GM21390 (cell line): ENCODE results near the gene STRA8.
A peak's percentile ranks its signal among the peaks of the same experiment; 100 is the strongest.

Experiments used
- ATAC-seq: cut with Tn5 transposase; IDR thresholded peaks from one replicate; pipeline ENCODE4 v1.9.1; 2021; ENCODE audit not compliant: unreplicated experiment

STRA8 gene

DNA sequence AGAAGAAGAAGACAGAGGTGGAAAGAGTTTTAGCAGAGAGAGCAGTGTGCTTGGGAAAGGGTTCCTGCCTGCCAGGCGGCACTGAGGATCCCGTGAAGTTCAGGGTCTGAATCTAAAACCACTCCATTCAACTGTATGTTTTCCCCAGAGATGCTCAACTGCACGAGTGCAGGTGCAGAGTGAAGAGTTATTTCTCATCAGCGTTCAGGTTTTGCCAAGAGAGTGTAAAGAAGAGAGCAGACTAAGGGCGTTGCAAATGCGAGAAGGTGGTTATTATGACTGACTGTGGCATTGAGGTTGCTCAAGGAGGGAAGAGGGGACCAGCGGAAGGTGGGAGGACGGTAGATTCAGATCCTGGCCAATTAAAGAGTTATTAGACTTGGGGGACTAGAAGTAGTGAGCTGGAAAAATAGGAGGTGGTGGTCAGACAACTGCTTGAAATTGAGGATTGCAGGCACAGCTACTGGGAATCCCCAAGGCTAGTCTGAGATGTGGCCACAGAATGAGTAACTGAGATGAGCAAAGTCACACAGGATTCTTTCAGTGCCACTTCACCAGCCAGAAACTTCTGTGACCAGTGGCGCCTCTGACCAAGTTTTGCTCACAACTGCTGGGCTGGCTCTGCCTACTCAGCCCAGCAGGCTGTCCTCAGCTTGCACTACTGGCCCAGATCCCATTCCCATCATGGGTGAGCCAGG lies 29.1 kb downstream of the STRA8 start:
- ATAC-seq, result no peak

DNA sequence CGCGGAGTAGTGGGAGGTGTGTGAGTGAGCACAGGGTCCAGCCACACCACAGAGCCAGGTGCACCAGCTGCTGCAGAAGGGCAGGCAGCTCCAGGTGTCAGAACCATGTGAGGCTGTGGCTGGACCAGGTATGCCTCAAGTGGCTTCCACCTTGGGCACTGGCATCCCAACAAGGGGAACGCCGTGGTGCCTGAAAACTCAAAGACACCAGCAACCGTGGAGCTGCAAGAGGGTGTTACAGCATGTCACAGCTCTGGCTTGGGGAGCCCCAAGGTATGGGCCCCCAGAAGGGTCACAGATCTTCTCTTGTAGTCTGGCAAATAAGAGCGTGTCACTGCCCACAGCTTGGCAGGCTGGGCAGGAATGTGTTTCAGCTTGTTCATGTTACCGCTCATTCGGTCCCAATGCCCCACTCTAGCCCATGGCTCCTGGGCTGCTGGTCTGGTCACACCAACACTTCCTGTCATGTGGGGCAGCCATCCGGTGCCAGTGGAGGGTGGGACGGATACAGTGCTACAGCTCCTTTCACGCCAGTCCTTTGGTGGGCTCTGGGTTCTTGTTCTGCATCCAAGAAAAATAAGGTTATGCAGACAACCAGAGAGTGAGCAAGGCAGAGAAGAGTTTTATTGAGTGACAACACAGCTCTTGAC lies 29.8 kb downstream of the STRA8 start:
- ATAC-seq, result no peak

DNA sequence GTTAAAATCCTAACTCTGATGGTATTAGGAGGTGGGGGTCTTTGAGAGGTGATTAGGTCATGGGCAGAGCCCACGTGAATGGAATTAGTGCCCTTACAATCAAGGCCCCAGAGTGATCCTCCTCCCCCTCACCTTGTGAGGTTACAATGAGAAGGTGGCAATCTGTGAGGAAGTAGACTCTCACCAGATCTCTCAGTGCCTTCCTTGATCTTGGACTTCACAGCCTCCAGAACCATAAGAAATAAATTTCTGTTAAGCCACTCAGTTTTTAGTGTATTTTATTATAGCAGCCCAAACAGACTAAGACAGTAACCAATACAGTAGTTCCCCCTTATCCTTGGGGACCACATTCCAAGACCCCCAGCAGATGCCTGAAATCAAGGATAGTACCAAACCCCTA lies 32.0 kb downstream of the STRA8 start:
- ATAC-seq, result no peak

DNA sequence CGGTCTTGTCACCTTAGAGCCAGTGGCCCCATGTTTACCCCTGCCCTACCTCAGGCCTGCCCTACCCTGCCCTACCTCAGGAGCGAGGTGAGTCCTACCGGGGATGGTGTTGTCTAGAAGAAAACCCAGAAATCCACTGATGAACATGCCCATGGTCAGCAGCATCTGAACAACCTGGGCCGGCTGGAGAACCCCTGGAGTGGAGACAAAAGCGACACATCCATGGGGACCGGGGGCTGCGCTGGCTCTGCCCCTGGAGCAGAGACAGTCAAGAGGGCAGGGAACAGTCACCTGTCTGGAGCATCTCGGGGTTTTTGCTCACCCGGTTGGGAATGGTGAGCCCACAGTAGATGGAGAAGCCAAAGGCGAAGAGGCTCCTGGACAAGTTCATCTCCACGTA lies 36.3 kb downstream of the STRA8 start:
- no peak for ATAC-seq

DNA sequence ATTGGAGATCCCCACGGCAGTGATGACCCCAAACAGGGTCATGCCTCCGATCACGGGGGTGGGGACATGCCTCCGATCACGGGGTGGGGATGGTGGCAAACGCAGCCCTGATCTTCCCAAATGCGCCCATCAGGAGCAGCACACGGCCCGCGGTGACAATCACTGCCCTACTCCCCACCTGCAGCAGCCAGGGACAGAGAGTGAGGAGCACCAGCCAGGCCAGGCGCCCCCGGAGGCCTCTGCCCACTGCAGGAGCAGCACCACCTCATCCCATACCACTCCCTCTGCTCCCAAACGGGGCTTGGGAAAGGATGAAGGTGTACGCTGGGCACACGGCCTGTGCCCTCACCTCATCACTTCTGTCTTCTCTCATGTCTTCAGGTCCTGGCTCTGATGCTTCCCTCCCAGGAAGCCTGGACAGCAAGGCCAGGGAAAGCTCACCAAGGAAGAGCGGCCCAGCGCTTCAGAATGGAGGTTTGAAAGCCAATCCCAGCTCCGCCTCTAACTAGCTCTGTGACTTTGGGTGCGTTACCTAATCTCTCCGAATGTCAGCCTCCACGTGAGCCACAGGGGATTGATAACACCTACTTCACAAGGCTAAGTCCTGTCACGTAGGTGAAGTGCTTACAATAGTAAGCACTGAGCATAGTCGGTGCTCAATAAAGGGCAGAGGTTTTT lies 37.1 kb downstream of the STRA8 start:
- ATAC-seq, result no peak

DNA sequence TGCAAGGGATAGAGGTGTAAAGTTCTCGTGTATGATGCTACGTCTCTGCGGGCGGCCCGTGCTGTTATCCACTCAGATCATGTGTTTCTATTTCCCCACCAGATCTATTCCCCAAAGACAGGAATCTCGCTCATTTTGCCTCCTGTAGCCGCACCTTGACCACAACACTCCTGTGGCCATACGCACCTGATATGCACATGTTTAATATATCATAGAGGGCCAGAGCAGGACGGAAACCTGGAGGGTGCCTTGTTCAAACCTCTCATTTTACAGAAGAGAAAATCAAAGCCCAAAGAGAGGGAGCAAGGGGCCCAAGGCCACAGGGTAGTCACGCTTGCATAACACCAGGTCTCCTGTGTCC lies 37.6 kb downstream of the STRA8 start:
- ATAC-seq, result no peak

DNA sequence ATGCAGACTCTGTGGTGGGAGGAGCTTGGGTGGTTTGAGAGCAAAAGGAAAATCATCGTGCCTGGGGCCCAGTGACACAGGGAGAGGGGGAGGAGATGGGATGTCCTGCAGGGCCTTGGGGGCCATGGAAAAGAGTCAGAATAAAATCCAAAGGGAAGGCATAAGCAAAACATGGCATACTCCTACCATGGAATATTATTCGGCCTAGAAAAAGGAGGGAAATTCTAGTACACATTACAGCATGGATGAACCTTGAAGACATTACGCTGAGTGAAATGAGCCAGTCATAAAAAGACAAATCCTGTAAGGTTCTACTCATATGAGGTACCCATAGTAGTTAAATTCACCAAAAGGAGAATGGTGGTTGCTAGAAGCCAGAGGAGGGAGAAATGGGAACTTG lies 38.7 kb downstream of the STRA8 start:
- ATAC-seq, result no peak

DNA sequence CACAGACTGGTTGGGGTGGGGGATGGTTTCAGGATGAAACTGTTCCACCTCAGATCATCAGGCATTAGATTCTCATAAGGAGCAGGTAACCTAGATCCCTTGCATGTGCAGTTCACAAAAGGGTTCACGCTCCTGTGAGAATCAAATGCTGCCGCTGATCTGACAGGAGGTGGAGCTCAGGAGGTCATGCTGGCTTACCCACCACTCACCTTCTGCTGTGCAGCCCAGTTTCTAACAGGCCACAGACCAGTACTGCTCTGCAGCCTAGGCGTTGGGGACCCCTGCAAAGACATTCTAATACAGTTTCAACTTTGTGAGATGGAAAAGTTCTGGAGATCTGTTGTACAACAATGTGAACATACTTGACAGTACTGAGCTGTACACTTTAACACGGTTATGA lies 39.9 kb downstream of the STRA8 start:
- ATAC-seq, result no peak

DNA sequence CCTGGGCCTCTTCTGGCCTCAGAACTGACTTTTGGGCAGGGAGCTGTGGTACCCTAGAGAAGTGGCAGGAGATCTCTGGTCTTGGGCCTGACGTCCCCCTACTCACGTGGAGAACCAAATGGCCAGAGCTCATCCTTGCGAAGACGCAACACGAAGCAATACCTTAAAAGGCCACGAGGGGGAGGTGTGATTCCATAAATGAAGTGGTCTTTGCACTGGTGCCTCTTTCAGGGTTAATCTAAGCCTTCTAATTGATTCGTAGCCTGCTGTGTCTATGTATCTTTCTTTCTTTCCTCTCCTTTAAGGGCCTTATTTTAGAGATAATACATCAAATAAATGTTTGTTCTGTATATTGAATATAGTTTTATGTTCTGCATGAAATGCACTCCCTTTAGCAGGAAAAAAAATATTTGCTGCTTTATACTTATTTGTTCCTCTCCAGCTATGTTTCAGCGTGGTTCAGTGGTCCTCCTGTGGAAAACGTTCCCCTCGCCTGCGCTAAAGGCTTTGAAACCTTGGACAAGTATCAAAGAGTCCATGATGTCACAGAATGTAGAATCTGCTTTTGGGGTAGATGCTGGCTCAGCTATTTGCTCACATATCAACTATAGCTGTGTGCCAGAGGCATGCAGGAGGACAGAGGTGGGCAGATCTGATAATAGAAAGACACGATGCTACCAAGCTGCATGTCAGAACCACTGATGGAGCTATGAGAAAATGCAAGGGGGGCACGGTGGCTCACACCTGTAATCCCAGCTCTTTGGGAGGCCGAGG lies 41.0 kb downstream of the STRA8 start:
- ATAC-seq, result peak; percentile 87

DNA sequence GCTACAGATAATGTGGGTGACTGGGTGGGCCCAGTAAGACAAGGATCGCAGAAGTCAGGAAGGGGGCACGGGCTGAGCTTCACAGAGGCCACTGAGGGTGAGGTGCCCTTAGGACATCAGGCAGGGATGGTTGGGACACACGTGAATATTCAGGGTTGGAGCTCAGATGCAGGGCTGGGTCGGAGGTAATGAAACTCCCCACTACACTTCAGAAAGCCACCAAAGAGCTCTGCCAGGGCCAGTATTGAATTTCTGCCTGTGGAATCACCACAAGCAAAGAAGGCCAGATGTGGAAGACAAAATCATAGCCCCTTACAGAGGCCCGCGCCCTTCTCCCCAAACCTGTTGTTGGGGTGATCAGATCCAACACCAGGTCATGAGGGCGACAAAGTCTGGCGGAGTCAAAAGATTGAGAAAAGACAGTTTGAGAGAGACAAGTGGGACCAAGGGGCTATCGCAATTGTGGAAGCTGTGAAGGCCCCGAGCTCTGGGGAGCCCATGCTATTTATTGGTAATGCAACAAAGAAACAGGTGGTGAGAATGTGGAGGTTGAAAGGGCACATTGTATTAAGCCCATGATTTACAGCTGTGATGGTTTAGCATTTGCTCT lies 42.4 kb downstream of the STRA8 start:
- ATAC-seq, result no peak

DNA sequence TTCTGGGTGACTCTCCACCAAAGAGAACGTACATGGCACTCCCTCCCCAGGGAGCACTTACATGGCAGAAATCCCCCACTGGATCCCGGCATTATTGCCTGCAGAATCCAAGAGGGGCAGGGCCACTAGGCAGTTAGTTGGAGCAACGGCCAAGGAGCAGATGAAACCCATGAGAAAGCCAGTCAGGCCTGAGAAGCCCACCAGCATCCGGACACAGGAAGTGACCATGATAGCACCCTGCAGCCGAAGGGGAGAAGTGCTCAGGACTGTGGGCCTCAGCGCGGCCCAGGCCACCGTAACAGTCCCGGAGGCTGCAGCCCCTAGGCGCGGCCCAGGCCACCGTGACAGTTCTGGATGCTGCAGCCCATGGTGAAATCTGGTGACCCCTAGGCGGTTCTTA lies 43.5 kb downstream of the STRA8 start:
- no peak for ATAC-seq

DNA sequence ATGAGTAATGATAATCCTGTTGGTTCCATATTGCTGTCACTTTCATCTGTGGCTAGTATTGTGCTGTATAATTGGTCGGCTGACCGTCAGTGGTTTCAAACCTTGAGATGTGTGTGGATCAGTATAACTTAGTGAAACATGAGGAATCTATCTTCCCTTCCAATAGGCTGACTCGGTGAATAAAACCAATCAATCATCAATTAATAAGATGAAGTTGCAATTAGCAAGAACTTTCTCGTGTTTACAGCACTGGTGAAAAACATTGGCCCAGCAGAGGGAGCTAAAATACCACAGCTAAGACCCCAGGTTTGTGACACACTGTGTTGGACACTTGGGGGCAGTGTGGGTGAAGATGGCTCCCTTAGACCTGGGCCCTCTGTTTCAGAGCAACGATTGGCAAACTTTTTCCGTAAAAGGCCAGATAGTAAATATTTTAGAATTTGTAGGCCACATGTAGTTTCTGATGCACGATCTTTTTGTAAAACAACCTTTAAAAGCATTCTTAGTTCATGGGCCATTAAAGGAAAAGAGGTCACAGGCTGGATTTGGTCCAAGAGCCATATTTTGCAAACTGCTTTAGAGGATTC lies 47.8 kb downstream of the STRA8 start:
- ATAC-seq, result peak; percentile 98

DNA sequence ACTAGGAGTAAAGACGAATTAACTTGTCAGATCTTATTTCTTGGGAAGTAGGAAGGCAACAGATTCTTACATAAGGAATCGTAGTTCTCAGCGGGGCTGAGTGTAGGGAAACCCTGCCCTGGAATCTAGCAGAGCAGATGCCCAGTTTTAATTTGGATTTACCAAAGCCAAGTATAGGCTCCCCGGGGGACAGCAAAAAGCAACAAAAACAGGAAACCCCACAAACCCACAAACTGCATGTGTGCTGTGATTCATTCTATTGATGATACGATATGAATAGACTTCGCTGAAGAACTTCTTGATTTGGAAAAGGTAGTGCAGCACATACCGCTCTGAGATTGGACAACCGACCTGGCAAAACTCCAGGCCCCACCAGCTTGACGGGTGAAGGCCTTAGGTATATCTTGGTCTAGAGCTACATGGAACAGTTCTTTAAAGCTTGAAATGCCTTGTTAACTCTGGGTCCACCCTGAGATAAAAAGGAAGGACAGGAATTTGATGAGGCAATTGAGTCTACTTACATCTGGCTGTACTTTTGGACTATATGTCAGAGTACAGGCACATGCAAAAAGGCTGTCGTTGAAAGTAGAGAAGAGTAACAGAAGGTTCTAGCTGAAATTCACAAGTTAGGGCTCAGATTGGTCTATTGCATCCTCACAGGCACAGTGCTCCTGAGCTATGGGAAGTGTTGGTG lies 49.1 kb downstream of the STRA8 start:
- ATAC-seq, result no peak

DNA sequence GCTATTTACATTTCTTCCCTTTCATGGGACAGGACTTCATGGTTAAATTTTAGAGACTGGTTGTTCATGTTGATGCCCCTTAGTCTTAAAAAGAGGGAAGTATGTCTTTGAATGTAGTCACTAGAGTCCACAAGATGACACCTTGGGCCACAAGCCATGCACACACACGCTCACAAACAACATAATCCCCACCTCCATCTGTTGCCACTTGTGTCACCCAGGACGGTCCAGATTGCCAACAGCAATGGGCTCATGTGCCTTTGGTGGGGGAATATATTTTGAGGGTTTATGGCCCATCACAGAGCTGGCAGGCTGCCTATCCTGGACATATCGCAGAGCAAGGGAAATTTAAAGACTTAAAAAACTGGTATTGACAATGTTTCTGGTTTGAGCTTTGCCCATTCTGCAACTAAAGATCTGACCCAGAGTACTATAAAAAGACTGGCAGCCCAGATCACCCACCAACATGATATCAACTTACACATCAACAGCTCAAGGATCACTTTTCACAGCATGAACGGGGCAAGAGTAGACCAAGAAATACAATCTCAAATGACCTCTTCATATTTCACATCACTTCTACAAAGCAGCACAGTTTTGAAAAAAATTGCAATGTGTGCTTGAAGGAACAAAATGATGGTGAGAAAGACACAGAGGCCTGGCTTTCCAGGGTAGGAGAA lies 50.5 kb downstream of the STRA8 start:
- ATAC-seq, result no peak

DNA sequence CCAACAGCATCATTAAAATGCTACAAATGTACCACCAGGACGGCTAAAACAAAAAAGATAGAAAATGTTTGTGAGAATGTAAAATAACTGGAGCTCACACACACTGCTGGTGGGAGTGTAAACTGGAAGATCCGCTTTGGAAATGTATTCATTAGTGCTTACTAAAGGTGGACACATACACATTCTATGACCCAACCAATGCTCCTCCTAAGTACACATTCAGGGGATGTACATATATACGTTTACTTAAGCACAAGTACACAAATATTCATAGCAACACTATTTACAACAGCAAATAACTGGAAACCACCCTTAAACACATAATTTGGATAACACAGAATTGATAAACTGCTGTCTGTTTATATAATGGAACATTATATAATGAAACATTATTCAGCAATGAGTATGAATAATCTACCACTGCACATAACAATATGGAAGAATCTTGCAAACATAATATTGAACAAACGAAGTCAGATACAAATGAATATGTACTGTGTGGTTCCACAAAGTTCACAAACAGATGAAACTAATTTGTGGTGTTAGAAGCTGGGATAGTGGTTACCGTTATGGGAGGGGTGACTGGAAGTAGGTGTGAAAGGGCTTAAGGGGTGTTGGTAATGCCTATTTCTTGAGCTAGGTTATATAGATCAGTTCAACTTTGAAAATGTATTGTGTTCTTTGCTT lies 52.1 kb downstream of the STRA8 start:
- ATAC-seq, result no peak

DNA sequence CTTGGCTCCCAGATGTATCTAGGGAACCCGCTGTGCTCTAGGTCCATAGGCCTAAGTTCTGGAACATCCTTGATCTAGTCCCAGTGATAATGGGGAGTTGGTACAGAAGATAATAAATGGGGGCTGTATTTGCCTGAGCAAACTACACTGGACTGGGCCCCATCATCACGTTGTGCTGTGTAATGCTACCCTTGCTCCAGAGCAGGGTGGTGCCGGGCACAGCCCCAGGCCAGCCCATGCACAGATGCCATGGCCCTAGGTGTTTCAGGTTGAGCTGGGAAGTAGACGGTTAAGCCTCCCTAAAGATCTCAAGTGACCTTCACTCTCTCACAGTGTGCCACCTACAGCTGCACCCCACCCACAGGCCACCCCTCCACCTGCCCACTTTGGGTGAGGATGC lies 53.2 kb downstream of the STRA8 start:
- ATAC-seq, result no peak

DNA sequence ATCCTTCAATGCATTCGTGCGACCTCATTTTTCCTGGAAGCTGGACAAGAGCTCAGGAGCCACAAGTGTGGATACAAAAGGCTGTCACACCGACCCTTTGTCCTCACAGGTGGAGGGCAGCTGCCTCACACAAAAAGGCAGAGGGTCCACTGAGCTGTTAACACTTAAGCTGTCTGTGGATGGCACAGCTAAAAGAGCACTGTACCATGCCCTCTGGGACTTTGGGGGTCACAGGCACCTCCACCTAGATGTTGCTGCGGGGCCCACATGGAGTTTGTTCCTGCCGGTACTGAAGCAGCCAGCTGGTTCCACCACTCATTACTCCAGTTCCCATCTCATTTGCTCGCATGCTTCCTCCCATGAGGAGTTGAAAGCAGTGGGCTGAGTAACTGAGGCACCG lies 57.0 kb downstream of the STRA8 start:
- no peak for ATAC-seq

DNA sequence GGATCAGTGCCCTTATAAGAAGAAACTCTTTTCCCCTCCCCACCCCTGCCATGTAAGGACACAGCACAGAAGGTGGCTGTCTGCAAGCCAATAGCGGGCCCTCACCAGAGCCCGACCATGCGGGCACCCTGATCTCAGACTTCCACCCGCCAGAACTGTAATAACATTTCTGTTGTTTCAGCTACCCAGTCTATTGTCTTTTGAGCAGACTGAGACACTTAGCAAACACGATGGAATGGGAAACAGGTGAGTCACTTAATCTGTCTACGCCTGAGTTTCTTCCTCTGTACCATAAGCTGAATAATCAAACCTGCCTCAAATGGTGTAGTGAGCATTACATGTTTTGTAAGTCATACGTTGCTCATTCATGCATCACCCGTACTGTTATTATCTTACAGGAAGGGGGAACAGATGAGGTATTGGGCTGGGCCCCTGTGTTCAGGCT lies 58.2 kb downstream of the STRA8 start:
- ATAC-seq, result no peak

DNA sequence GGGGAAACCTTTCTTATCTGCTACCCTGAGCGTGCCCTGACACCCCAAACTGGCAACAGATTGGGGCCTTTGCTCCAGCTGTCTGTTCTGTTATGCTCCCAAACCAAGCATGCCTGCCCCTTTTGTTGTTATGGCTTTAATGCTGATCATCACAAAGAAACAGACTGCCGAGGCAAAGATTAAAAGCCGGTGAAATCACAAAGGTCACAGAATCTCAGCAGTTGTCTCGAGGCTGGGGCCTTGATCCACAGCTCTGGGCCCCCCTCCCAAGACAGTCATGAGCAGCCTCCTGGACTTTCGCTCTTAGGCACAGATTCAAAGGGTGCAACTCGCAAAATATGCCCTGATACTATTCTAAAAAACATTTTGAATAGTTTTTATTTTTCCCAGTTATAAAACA lies 65.6 kb downstream of the STRA8 start:
- ATAC-seq, result no peak
